Loucy (cell line): ENCODE data around the gene TSC2.

Experiments used
- H2AFZ ChIP-seq: fragments of 200-600 bp; sonication (generic); 2 replicates; pipeline ENCODE4 v1.6.0; 2016; ENCODE audit warnings: antibody characterized with exemption, mild to moderate bottlenecking, low read length, moderate library complexity
- H3F3A ChIP-seq: fragments of 200-600 bp; 2 replicates; pipeline ENCODE4 v1.6.0; 2016; ENCODE audit warnings: antibody characterized with exemption, low read depth, mild to moderate bottlenecking
- H3K27me3 ChIP-seq: fragments of 200-600 bp; sonication (generic); 2 replicates; pipeline ENCODE4 v1.6.1; 2014; ENCODE audit warnings: low read length, mild to moderate bottlenecking; ENCODE audit not compliant: insufficient read depth, poor library complexity, severe bottlenecking
- H3K36me3 ChIP-seq: fragments of 200-600 bp; sonication (generic); 2 replicates; pipeline ENCODE4 v1.6.1; 2016; ENCODE audit warnings: low read length; ENCODE audit not compliant: insufficient read depth
- H3K4me1 ChIP-seq: fragments of 200-600 bp; sonication (generic); 2 replicates; pipeline ENCODE4 v1.5.1; 2014; ENCODE audit warnings: low read length, mild to moderate bottlenecking; ENCODE audit not compliant: insufficient read depth, poor library complexity, severe bottlenecking
- H3K4me2 ChIP-seq: fragments of 200-600 bp; sonication (generic); 2 replicates; pipeline ENCODE4 v1.6.0; 2014; ENCODE audit warnings: antibody characterized with exemption, low read length, low read depth, mild to moderate bottlenecking; ENCODE audit not compliant: poor library complexity, severe bottlenecking
- H3K4me3 ChIP-seq: fragments of 200-600 bp; sonication (generic); 2 replicates; pipeline ENCODE4 v1.5.1; 2014; ENCODE audit warnings: low read length, mild to moderate bottlenecking, mixed read lengths; ENCODE audit not compliant: poor library complexity, severe bottlenecking
- H3K79me2 ChIP-seq: fragments of 200-600 bp; sonication (generic); 2 replicates; pipeline ENCODE4 v1.6.1; 2014; ENCODE audit warnings: low read length; ENCODE audit not compliant: insufficient read depth
- H3K9ac ChIP-seq: fragments of 200-600 bp; sonication (generic); 2 replicates; pipeline ENCODE4 v1.6.0; 2014; ENCODE audit warnings: mild to moderate bottlenecking, low read depth, low read length, moderate library complexity; ENCODE audit not compliant: poor library complexity, severe bottlenecking
- H3K9me2 ChIP-seq: fragments of 200-600 bp; sonication (generic); replicated peaks from 2 replicates; pipeline ENCODE4 v1.6.1; 2016; ENCODE audit warnings: low read depth, low read length, mixed read lengths
- H3K9me3 ChIP-seq: fragments of 200-600 bp; sonication (generic); 2 replicates; pipeline ENCODE4 v1.6.1; 2014; ENCODE audit warnings: mild to moderate bottlenecking, antibody characterized with exemption, low read length, low read depth; ENCODE audit not compliant: insufficient read depth
- H4K20me1 ChIP-seq: fragments of 200-600 bp; sonication (generic); 2 replicates; pipeline ENCODE4 v1.6.0; 2014; ENCODE audit warnings: antibody characterized with exemption, low read length, mild to moderate bottlenecking; ENCODE audit not compliant: insufficient read depth, poor library complexity, severe bottlenecking
- CTCF ChIP-seq: fragments of 200-600 bp; sonication (generic); conservative IDR thresholded peaks from 2 replicates; pipeline ENCODE4 v1.5.1; 2014; ENCODE audit warnings: mild to moderate bottlenecking, antibody characterized with exemption, low read length
- EZH2phosphoT487 ChIP-seq: fragments of 200-600 bp; IDR thresholded peaks from 2 replicates; pipeline ENCODE4 v1.6.1; 2018; ENCODE audit warnings: antibody characterized with exemption, mild to moderate bottlenecking, moderate library complexity, borderline replicate concordance

Gene TSC2

GRCh38 chr16:2028620-2029220 is 19.1 kb upstream of the TSC2 start:
- Histone ChIP-seq H3F3A (no peaks in the 10 kb centered on the region), H3K79me2 (no peaks in the 10 kb centered on the region), H3K9me3 (no peaks in the 10 kb centered on the region), H3K4me1 (peaks cover under 1% of the 10 kb centered on the region), H3K4me2 (no peak overlapping the region), H3K9ac (no peak overlapping the region), H3K27me3 (peaks cover 4% of the 10 kb centered on the region), H2AFZ (no peak overlapping the region), H4K20me1 (no peaks in the 10 kb centered on the region), H3K9me2 (no peaks in the 10 kb centered on the region), H3K36me3 (no peaks in the 10 kb centered on the region), H3K4me3 (no peak overlapping the region)
- TF ChIP-seq CTCF (no peak), EZH2phosphoT487 (no peak)

- H3K4me1 ChIP-seq: no peaks in the 10 kb centered on the region
- H3K79me2 ChIP-seq: no peaks in the 10 kb centered on the region
- H2AFZ ChIP-seq: no peak overlapping the region
- no peaks in the 10 kb centered on the region for H3K9me2 ChIP-seq
- H4K20me1 ChIP-seq: no peaks in the 10 kb centered on the region
- H3K9me3 ChIP-seq: no peaks in the 10 kb centered on the region
- no peak overlapping the region for H3K4me2 ChIP-seq
- no peak overlapping the region for H3K4me3 ChIP-seq
- H3K36me3 ChIP-seq: no peaks in the 10 kb centered on the region
- H3F3A ChIP-seq: no peaks in the 10 kb centered on the region
- H3K9ac ChIP-seq: no peak overlapping the region
- H3K27me3 ChIP-seq: peaks cover 4% of the 10 kb centered on the region
- no peak for TF ChIP-seq EZH2phosphoT487
- no peak for TF ChIP-seq CTCF
Measured at GRCh38 chr16:2029350-2029749, 18.4 kb upstream of the TSC2 start.

GRCh38 chr16:2030036-2030435 is 17.7 kb upstream of the TSC2 start:
- Histone ChIP-seq H3K36me3 (no peaks in the 10 kb centered on the region), H3K79me2 (no peaks in the 10 kb centered on the region), H3F3A (no peaks in the 10 kb centered on the region), H3K4me3 (no peak overlapping the region), H3K27me3 (peaks cover 4% of the 10 kb centered on the region), H3K9me2 (no peaks in the 10 kb centered on the region), H3K4me2 (no peak overlapping the region), H4K20me1 (no peaks in the 10 kb centered on the region), H3K9me3 (no peaks in the 10 kb centered on the region), H2AFZ (no peak overlapping the region), H3K4me1 (no peaks in the 10 kb centered on the region), H3K9ac (no peak overlapping the region)
- TF ChIP-seq EZH2phosphoT487 (no peak), CTCF (no peak)
